Liver (tissue), 3 donors: Measurements from ENCODE around the gene RTN1.

ENCODE experiments used
- CTCF ChIP-seq: fragments of 150-350 bp; IDR thresholded peaks from 2 replicates; pipeline ENCODE4 v1.5.1; 2017; ENCODE audit warnings: improper control_type of control experiment, low read depth, low read length; ENCODE audit not compliant: missing input control
- GABPA ChIP-seq, 2 donors: IDR thresholded peaks in 1 of 2; conservative IDR thresholded peaks in 1 of 2; 2 replicates each; pipeline ENCODE4 v1.6.1; 2016; ENCODE audit warnings: antibody characterized with exemption in 2 of 2, mild to moderate bottlenecking in 1 of 2, moderate library complexity in 1 of 2
- HNF4G ChIP-seq: IDR thresholded peaks from 2 replicates; pipeline ENCODE4 v1.6.1; 2016; ENCODE audit warnings: antibody characterized with exemption
- JUND ChIP-seq, 2 donors: IDR thresholded peaks; 2 replicates each; pipeline ENCODE4 v1.6.1; 2016; ENCODE audit warnings: antibody characterized with exemption in 2 of 2
- RAD21 ChIP-seq, 2 donors: IDR thresholded peaks; 2 replicates each; pipeline ENCODE4 v1.6.1; 2016; ENCODE audit warnings: antibody characterized with exemption in 2 of 2, mild to moderate bottlenecking in 2 of 2
- REST ChIP-seq: IDR thresholded peaks from 2 replicates; pipeline ENCODE4 v1.6.1; 2016; ENCODE audit warnings: antibody characterized with exemption, mild to moderate bottlenecking
- RXRA ChIP-seq, 2 donors: IDR thresholded peaks; 2 replicates each; pipeline ENCODE4 v1.6.1; 2017 to 2018; ENCODE audit warnings: antibody characterized with exemption in 2 of 2, mild to moderate bottlenecking in 1 of 2
- TAF1 ChIP-seq: conservative IDR thresholded peaks from 2 replicates; pipeline ENCODE4 v1.6.1; 2016; ENCODE audit warnings: antibody characterized with exemption, mild to moderate bottlenecking
- YY1 ChIP-seq: IDR thresholded peaks from 2 replicates; pipeline ENCODE4 v1.6.1; 2016; ENCODE audit warnings: antibody characterized with exemption, mild to moderate bottlenecking
- ZBTB33 ChIP-seq: IDR thresholded peaks from 2 replicates; pipeline ENCODE4 v1.6.1; 2016; ENCODE audit warnings: antibody characterized with exemption
- TF ChIP-seq, protein P1 (sequence below): IDR thresholded peaks from 2 replicates; pipeline ENCODE4 v1.6.1; 2016; ENCODE audit warnings: antibody characterized with exemption
- donor health status: healthy.
- donor health status: healthy.

DNA sequence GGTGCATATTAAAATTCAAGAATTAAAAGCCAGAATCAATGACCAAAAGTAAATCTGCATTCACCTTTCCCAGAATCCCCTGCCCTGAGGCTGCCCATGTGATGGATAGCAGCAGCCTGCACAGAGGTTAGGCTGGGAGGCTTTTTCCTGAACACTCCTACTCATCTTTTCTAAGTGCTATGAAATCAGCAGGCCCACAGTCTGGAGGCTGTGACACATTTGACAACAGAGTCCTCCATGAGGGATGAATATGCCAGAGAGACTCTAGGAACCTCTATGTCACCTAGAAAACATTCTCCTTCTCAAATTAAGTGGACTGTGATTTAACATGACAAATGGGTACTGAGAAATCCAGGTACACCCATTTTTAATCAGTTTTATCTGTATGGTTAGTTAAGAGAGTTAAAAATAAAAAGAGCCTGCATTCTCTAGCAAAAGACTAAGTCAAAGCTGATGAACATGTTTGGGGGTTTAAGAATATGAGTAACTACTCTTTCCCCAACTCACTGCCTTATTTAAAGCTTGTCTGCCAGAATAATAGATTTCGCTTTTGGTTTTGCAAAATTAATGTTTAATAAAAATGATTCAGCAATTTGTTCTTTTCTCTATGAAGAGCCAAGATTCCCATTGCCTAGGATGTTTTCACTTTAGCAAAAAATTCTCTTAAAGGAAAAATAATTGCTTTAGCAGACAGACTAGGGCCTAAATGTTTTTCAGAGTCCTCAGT is 115.0 kb downstream of the RTN1 start:
- TF ChIP-seq CTCF (no peak), REST (no peak), RAD21 (IDR thresholded peaks at IDR 0.05) (no peak), TAF1 (no peak), GABPA (IDR thresholded peaks at IDR 0.05 in 1 of 2, conservative IDR thresholded peaks at IDR 0.05 in 1 of 2) (no peak), HNF4G (no peak), ZBTB33 (no peak), YY1 (no peak), JUND (IDR thresholded peaks at IDR 0.05) (no peak), RXRA (IDR thresholded peaks at IDR 0.05) (no peak)
- TF ChIP-seq, protein P1, sequence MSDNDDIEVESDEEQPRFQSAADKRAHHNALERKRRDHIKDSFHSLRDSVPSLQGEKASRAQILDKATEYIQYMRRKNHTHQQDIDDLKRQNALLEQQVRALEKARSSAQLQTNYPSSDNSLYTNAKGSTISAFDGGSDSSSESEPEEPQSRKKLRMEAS, result no peak
